HG03045 (cell line): ENCODE results near the gene MYBPHL.

Experiments used
- ATAC-seq: cut with Tn5 transposase; IDR thresholded peaks from one replicate; pipeline ENCODE4 v1.9.1; 2021; ENCODE audit warnings: mild to moderate bottlenecking, moderate library complexity; ENCODE audit not compliant: unreplicated experiment

MYBPHL gene

DNA sequence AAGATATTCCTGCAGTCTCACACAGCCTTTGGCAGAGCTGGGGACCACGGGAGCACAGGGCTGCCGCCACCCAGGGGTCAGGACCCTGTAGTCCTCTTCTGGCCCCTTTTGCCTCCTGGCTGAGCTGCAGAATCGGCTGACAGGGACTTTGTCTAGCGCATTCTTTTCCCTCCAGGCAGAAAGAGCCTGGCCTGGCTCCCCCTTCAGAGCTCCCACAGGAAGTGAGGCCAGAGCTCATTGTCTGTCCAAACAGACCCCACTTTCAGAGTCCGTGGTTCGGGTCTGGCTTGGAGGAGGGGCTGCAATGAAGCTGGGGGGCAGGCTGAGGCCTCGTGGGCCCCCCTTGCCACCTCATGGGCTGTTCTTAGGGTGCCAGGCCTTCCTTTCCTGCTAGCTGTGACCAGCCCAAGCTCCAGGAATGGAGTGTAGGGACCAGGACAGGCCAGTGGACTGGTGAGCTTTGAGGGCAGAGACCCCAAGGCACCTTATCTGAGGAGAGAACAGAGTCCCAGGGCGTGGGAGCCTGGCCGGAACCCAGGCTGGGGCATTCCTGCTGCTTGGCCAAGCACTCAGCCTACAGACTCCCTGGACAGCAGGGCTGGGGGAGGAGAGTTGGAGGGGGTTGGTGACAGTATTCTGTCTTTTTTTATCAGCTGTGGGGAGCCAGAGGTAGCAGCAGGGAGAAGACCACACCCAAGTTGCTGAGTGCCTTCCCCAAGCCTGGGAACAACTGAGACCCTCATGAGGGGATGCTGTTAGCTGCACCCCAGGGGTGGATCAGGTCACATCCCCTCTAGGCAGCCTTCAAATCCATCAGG lies 52.8 kb downstream of the MYBPHL start:
- no peak for ATAC-seq

GRCh38 chr1:109252893-109253802 lies 53.7 kb downstream of the MYBPHL start:
- ATAC-seq, result no peak

DNA sequence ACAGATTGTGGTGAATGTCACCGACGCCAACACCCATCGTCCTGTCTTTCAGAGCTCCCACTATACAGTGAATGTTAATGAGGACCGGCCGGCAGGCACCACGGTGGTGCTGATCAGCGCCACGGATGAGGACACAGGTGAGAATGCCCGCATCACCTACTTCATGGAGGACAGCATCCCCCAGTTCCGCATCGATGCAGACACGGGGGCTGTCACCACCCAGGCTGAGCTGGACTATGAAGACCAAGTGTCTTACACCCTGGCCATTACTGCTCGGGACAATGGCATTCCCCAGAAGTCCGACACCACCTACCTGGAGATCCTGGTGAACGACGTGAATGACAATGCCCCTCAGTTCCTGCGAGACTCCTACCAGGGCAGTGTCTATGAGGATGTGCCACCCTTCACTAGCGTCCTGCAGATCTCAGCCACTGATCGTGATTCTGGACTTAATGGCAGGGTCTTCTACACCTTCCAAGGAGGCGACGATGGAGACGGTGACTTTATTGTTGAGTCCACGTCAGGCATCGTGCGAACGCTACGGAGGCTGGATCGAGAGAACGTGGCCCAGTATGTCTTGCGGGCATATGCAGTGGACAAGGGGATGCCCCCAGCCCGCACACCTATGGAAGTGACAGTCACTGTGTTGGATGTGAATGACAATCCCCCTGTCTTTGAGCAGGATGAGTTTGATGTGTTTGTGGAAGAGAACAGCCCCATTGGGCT lies 54.5 kb downstream of the MYBPHL start:
- no peak for ATAC-seq

GRCh38 chr1:109251277-109252166 lies 55.3 kb downstream of the MYBPHL start:
- no peak for ATAC-seq

DNA sequence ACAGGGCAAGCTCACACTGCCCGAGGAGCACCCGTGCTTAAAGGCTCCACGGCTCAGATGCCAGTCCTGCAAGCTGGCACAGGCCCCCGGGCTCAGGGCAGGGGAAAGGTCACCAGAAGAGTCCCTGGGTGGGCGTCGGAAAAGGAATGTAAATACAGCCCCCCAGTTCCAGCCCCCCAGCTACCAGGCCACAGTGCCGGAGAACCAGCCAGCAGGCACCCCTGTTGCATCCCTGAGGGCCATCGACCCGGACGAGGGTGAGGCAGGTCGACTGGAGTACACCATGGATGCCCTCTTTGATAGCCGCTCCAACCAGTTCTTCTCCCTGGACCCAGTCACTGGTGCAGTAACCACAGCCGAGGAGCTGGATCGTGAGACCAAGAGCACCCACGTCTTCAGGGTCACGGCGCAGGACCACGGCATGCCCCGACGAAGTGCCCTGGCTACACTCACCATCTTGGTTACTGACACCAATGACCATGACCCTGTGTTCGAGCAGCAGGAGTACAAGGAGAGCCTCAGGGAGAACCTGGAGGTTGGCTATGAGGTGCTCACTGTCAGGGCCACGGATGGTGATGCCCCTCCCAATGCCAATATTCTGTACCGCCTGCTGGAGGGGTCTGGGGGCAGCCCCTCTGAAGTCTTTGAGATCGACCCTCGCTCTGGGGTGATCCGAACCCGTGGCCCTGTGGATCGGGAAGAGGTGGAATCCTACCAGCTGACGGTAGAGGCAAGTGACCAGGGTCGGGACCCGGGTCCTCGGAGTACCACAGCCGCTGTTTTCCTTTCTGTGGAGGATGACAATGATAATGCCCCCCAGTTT lies 56.1 kb downstream of the MYBPHL start:
- no peak for ATAC-seq

GRCh38 chr1:109249654-109250401 lies 57.0 kb downstream of the MYBPHL start:
- ATAC-seq, result peak; percentile 41

DNA sequence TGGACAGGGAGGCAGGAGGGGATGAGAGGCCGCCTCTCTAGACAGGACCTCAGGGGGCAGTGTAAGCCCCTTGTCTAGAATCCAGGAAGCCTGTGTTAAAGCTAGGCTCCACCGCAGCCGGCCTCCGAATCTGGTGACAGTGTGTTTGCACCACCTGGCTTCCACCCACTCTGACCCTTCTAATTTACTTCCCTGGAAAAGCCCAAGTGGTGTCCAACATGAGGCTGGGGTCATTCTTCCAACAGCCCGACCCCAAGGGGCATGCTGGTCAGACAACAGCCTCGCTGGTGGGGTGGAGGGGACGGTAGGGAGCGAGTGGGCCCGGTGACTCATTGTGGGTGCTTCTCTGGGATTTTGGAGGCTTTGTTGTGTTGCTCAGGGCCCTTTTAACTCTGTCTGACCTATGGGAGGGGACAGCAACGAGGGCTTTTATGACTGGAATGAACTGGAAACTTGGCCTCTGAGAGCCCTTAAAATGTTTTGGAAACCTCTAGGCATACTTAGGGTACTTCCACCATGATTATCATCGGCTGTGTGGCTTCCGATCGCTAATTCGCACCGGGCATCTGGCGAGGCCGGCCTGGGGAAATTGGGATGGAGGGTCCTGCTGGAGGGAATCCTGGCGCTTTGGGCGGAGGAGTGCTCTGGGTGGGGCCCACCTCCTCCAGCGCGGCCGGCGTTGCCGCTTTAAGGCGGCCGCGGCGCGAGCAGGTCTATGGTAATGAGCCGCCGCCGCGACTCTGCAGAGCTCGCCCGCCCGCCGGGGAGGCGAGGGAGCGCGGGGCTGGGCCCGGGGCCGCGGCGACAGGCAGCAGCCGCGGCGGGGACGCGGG lies 57.8 kb downstream of the MYBPHL start, which contains the start of gene CELSR2:
CELSR2 (plus strand) TSS at position 743 of the 833 bp plus-strand sequence. CDS start 541 bp downstream, outside the sequence.
- peak; percentile 71 for ATAC-seq

GRCh38 chr1:109248444-109248796 lies 58.4 kb downstream of the MYBPHL start:
- no peak for ATAC-seq

DNA sequence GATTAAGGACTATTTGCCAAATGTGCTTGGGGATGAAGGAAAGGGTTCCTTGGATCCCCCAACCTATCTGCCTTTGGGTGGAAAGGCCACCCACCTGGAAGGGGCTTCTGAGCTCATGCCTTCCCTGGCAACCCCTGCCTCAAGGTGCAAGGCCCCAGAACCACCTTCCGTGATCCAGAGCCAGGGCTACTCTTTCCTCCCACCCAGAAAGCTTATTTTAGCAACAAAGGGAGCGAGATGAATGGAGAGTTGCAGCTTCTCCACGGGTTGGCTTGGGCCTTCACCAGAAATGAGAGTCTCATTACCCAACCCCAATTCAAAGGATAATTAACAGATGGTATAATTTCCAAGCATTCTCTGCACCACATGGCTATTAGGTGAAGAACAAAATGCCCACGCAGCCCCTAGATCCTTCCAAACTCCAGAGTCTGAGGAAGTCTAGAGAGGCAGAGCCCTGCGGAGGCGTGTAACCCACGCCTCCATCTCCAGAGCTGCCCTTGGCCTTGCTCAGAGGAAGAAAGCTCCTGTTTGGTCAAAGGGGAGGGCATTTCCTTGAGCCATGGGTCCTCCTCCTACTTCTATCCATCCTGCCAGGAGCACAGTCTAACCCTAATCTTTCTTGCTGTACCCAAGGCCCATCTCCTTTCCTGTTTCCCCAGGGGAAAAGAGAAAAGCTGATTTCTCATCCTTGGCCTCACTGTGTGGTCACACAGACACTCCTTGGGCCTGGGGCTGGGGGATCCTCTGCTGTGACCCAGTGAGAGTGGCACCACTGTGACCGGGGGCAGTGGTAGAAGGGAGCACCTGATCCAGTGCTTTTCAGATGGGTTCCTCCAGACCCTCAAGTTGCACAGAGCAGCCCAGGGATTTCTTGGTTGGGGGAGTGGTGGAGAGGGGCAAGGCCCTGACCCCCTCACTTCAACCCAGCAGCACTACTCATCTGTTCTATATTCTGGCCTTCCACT lies 59.1 kb downstream of the MYBPHL start:
- ATAC-seq, result no peak

DNA sequence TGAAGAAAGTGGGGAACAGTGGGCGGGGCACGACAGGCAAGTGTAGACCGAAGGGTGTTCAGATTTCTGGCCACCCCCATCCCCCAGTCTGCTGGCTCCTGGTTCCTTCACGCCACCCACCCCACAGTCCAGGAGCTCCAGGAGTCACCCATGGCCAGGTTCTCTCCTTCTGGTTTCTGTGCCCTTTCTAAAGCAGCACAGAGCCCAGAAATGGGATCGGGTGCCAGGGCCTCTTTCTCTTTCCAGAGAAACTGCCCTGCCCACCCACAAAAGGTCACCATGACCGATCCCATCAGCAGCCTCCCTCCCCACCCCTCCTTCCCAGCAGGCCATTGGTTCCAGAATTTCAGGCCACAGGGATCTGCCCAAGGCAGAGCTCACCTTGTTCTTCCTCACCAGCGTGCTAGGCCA lies 60.7 kb downstream of the MYBPHL start:
- no peak for ATAC-seq

- no peak for ATAC-seq
These were observed 62.8 kb downstream of the MYBPHL start for GRCh38 chr1:109243860-109244552.

GRCh38 chr1:109243221-109243620 lies 63.6 kb downstream of the MYBPHL start:
- no peak for ATAC-seq

DNA sequence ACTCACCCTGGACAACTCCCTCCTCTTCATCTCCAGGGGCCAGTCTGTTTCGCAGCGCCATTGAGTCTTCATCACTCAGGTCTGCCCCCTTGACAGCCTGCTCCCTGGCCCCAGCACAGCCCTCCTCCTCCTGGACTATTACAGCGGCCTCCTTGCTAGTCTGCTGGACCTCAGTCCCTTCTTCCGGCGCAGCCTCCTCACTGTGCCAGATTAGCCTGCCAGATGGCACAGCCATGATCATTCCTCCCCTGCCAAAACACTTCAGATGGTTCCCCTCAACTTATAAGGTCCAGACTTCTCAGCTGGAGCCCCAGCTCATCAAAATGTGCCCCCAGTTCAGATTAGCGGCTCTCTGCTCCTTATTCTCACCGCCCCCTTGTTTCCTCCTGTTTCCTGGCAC lies 64.4 kb downstream of the MYBPHL start:
- ATAC-seq, result no peak
